Testis (tissue), 2 donors: ENCODE data around the gene HMG20B.

Experiments
- CTCF ChIP-seq, 3 experiments: fragments of 450-650 bp in 2 of 3; fragments of 200-600 bp in 1 of 3; sonication (generic) in 1 of 3; IDR thresholded peaks; one replicate each; pipeline ENCODE4 v1.5.1; 2016 to 2019; ENCODE audit warnings: antibody characterized with exemption in 3 of 3, mild to moderate bottlenecking in 2 of 3, moderate library complexity in 1 of 3
- POLR2A ChIP-seq: fragments of 450-650 bp; IDR thresholded peaks from one replicate; pipeline ENCODE4 v1.6.1; 2017; ENCODE audit warnings: antibody characterized with exemption, mild to moderate bottlenecking, moderate library complexity

- no peak for TF ChIP-seq CTCF (IDR thresholded peaks at IDR 0.05)
- TF ChIP-seq POLR2A, result no peak
Measured at GRCh38 chr19:3604987-3605343, 32.2 kb downstream of the HMG20B start.
